Globus pallidus (tissue), 1 donor: ENCODE measurements around the gene POU2AF1.
A peak's percentile ranks its signal among the peaks of the same experiment; 100 is the strongest.

Source experiments
- DNase-seq: peaks from one replicate; pipeline ENCODE4 v3.0.0-alpha.2; 2015; ENCODE audit warnings: low spot score

Gene POU2AF1

DNA sequence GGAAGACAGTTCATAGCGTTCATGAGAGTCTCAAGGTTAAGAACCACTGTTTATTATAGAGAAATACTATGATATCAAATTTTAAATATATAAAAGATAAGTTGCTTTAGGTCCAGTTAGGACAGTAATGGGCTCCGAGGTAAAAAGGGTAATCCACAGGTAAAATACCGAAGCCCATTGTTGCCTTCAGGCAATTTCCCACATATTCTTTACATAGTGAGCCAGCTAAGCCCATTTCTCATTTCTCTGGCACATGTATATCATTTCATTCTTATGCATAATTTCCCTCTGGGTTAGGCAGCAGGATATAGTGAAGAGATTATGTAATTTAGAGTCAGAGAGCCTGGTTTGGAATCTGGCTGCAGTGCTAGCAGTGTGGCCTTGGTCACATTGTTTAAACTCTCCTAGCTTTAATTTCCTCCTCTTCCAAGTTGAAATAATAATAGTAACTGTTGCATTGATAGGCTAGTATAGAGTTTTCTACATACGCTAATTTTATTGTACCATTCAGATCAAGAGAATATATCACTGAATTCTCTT, 7.6 kb upstream of the POU2AF1 start:
- no peak for DNase-seq

DNA sequence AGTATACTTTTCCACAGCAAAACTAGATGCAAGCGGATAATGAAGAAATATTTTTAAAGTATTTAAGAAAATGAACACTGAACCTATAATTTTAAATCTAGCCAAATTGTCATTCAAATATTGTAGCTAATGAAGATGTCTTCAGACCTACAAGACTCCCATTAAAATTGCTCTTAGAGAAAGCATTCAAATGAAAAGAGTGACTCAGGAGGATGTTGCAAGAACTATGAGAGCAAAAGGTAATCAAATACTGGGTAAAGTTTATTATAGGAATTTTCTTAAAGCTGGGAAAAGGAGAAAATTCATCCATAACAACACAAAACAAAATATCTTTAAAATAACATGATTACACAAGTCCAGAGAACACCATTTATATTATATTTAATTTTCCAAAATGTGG, 5.4 kb upstream of the POU2AF1 start:
- no peak for DNase-seq

DNA sequence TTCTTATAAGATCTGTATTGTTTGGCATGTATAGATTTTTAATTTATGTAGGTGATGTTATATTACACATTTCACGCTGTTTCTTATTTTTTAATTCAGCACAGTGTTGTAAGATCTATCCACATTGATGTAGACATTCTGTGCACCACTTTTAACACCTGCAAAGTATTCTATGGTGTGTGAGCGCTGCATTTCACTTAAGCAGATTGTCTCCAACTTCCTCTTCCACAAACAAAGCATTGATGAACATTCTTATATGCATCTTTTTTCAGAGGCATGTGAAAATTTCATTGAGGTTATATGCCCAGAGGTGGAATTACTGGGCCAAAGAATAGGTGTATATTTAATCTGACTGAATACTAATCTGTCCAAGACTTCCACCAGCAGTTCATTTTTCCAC, 3.4 kb upstream of the POU2AF1 start:
- DNase-seq = no peak

DNA sequence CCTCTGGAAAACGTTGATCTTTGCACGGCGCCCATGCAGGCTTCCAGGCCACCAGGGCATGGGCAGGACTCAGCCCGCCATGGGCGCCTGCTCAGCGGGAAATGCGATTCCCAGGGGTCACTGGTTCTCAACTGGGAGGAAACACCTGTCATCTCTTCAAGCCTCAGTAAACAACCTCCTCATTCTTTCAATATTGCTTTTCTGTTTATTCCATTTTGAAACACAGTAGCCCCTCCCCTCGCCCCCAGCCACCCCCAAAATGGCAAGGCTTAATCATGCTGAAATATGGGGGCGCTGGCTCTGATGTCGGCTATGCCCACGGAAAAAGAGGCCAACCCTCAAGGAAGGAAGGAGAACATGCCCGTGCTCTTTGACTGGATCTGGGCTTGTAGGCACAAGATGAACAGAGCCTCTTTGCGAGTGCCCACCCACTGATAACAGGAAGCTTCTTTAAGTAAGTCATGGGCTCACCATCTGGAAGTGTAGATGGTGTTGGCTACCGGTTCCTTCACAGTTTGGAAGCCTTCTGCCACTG, 594 bp upstream of the POU2AF1 start:
- DNase-seq = no peak

DNA sequence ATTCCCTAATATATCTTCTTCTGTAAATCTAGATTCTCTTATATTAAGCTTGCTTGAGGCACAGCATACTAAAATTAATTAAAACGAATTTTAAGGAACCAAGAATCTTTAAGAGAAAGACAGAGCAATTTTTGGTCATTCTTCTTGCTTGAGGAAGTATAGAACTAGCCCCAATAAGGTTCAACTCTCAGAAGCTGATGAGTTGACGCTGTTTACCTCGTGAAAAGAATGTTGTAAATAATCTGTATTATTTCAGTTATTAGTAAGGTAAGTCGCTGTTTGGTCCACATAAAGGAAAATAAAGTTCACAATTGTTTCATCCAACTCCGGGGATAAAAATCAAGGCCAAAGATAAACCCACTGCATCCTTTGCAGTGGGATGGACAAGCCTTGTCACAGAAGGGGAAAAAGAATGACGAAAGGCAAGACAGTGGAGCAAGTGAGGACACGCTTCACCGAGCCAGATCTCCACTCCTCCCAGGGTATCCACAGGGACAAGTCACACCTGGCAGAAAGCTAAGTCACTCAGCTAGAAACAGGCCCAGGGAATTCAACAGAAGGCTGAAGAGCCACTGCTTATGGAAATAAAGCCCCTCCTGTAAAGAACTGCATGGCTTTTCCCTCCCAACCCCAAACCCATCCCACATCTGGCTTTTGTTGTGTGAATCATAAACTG, 752 bp downstream of the POU2AF1 start:
- DNase-seq = no peak

DNA sequence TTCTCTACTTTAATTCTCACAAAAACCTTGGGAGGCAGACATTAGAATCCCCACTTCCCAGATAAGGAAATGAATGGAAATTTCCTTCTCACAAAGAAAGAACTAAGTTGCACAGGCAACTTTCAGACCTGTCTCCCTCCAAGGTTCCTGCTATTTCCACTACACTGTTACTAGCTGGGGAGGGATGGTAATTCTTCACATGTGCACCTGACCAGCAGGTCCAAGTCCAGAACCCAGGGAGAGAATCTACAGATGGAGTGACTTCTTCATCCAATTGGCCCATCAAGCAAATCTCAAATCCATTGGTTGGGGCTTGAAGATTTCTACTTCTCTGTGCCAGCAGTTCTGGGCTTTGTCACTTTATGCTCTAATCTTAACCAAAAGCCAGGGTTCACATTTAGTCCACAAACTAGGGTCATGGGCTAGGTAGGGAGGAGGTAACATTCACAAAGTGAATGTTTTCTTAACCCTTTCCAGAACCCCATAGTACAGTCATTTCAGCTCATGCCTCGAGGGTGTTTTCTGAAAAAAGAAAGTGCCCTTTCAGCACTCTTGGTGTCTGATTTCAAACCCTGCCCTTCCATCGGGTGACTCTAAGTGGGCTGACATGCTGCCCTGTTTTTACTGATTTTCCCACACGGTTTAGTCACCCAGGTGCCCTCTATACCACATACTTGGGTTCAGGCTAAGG, 2.7 kb downstream of the POU2AF1 start:
- DNase-seq = no peak

DNA sequence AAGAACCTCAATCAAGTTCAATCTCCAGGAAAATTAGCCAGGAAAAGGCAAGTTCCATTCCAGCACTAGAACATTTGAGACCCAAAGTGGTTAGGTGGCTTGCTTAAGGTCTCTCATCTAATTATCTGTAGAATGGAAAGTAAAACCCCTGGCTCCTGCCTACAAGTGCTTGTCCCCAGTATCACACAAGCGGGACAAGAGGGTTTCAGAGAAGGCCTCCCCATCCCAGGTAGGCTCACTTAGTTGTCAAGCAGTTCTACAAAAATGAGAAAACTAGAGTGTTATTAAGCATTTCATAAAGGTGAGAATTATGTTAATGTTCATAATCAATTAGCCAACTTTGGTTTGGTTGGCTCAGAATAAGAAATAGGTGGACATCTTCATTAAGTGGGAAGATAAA, 5.5 kb downstream of the POU2AF1 start:
- DNase-seq = no peak

DNA sequence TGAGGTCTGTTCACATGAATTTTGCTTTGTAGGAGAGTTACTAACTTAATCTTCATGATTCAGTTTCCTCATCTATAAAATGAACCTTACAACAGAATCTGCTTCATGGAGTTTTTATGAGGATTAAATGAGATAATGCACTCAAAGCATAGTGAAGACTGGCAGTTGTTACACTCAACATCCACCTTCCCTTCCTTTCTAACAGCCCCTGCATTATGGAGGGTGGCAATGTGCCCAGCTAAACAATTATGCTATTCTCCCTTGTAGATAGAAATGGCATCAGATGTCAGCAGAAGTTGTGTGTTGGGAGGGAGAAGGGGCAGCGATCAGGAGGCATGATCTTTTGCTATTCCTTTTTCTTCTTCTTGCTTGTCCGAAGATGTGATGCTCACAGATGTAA, 6.5 kb downstream of the POU2AF1 start:
- peak; percentile 60 for DNase-seq

DNA sequence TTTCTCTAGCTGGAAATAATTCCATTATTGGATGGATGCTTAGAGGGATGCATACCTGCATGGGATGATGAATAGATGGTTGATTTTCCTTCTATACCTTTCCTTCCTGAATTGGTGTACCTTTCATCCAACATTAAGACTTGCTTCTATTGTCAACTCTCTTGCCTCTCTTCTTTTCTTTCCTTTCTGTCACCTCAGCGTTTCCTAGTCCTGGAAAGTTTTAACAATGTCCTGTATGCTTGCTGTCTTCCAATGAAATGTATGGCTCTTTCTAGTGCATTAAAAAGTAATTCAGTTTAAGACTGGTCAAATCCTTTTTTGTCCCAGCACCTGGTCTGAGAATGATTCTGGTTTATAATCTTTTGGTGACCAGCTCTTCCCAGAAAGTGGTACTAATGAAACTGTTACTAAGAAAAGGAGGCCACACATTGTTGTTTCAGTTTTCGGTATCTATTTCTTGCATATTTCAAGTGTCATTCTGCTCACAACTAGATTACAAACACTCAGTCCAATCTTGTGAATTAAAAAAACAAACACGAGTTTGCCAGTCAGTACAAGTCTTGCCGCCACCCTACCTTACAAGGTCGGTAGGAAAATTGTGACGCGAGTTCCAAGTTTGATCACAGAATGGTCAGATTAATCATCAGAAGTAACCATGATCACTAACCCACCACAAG, 8.0 kb downstream of the POU2AF1 start:
- DNase-seq = no peak

DNA sequence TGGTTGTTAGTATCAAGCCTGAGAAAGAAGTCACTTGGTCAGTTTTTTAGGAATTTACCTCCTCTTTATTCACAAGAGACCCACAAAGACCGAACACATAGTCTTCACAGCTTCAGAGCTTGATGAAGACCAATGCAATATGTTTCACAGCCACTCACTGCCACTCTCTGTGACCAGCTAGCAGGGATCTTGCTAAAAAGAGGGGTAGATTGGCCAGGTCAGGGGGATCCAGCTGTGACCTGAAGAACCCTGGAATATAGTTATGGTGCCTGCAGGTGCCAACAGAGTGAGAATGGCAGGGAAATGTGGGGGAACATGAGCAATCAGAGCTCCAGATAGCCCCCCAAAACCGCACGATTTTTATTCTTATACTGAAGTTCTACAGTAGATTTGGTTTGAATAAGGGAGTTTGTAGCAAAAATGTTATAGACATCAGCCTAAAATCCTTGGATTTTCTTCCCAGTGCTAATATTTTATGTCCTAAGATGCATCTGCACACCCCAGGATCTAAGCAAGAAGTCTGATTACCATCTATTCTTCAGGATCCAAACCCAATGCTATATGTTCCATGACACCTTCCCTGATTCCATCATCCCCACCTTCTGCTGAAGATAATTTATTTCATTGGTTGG, 8.7 kb downstream of the POU2AF1 start:
- no peak for DNase-seq

DNA sequence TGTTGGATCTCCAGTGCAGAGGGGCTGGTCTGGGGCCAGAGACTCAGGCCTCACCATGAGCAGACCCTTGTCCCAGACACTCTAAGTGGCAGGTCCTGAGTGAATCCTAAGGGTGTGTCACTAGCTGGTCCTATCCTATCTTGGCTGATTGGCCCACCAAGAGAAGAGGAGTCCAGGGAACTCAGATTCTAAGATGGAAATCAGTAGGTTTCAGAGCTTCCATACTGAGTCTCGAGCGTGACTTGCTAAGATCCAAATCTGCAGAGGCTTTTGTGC, 10.9 kb downstream of the POU2AF1 start:
- no peak for DNase-seq

DNA sequence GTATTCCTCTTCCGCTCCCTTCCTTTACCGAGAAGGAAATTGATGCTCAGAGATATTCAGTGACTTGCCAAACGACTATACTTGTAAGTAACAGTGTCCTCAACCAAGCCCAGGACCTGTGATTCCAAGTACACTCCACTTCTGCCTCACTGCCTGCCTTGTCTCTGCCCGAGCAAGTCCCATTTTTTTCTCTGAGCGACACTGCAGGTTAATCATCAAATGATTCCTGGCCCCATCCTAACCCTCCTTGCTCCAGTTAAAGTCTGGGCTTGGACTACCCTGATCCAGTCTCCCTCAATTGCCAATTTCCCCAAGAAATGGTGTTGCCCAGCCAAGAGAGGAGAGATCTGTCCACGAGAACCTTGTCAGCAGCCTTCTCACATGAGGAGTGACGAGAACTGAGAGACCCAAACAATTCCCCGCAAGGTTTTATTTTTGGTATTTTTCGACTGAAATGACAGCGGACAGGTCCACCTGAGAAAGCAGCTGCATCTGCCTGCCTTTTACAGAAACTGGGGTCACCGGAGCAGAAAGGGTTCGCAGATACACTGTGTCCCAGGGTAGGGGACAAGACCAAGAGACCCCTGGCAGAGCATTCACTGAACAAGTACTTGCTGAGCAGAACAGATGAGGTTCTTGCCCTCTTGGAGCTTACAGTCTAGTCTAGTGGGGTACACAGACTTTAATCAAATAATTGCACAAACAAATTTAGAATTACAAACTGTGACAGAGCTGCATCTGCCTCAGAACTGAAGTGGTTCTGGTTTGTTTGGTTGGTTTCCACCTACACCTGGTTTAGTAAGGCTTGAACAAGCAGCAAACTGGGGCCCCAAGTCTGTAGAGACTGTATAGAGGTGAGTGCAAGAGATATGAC, 11.4 kb downstream of the POU2AF1 start:
- no peak for DNase-seq

DNA sequence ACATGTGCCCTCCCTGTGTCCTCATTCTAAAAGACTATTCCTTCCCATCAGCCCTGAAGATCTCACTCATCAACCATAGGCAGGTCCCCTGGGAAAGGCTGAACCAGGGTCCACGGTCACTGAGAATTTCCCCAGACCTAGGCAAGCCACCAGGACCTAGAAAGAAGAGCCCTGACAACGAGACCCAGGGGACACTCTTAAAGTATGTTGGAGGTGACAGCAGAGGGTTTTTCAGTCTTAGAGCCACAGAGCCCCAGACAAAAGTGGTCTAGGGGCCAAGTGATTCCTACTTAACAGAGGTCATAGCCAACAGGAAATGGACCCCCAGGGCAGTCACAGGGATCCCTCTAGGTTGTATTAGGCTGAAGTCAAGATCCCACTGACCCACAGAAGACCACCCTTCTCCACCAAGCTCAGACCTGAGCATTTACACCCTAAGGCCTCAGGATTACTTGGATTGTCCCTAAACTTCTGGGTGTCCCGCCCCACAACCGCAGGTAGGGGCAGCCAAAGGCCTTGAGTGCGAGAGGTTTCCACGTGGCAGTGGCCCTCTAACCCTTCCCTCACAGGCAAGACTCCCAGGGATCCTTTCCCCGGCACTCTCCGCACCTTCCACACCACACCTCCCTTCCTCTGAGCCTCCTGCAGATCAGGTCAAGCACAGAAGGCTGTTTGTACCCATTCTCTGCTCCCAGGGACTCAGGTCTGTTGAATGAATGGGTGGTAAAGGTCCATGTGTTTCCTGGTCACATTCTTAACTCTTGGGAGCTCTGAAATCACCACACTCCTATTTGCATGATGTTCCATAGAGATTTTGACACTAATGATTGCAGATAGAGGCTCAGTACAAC, 12.3 kb downstream of the POU2AF1 start:
- no peak for DNase-seq

DNA sequence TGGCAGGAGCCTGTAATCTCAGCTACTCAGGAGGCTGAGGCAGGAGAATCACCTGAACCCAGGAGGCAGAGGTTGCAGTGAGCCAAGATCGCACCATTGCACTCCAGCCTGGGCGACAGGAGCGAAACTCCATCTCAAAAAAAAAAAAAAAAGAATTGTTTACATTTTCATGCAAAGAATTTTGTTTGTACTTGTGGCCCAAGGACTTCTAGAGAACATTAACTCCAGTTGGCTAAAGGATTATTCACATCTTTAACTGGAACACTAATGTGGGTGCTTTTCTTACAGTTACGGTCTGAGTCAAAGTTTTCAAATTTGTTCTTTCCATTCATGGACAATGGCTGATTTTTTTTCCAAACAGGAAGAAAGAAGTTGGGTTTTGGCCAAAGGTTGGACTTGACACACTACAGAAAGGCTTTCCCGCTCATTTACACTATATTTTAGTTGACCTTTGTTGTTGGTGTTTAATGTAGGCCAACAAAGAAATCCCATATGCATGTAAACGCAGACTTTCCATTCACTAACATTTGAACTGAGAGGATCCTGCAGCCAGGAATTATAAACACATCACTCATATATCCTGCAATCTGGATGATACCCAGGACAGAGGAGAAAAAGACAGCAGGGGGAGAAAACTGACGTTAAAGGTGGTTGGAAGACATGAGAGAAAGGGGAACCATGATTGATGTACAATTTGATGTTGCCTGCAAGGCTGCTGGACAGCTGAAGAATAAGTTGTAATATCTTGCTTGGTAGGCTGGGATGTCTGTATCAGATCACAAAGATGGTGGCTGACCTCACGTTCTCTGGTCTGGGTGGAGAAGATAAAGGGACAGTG, 13.1 kb downstream of the POU2AF1 start:
- DNase-seq = no peak

DNA sequence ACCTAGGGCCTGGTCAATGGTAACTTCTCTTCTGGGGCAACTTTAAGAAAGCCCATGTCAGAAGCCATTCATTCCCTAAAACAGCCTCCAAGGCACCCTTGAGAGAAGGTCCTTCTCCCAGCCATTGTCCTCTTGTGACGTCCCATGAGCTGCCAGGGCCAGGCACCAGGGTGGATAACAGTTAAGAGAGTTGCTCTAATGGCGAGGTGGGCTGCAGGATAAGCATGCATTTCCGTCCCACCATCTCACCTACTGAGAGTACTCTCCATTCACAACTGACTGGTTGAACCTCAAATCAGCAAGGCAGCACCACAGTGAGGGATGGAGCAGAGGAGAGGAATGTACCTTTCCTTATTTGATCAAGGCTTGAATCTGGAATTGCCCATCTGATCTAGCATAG, 14.6 kb downstream of the POU2AF1 start:
- DNase-seq = no peak

DNA sequence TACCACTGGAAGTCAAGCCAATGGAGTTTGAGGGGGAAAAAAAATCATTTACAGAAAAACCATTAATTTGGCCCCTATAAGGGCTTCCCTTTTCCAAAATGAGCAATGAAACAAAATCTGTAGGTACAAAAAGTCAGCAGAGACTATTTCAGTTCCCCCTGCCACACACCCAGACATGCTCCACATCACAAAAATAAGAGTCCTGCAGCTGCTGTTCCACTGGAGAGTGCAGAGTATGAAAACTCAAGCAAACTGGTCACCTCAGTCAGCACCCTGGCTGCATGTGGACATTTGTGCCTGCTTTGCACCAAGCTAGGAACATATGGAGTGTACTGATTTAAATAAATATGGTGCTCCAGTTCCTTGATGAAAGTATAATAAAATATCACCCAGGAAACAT, 15.1 kb downstream of the POU2AF1 start:
- no peak for DNase-seq

DNA sequence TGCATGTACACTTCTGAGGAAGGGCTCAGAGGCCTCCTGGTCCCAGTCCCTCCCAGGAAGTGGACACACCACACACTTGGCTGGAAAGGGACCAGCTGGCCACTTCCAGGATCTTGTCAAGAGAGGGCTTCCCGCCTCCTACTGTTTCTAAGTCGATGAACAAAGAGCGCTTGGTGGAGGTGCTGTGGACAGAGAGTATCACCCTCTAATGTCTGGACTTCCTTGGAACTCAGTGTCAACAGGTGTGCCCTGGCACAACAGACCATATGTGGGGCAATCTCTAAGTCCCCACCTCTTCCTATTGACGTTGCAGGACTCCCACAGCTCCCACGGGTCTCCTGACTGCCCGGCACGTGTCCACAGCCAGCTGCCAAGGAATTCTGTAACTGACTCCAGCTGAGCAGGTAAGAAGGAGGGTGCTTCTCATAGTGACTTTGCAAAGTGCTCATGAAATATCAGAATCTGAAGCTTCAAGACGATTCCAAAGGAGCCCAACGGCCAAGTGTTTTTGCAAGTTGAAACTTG, 16.1 kb downstream of the POU2AF1 start:
- no peak for DNase-seq

DNA sequence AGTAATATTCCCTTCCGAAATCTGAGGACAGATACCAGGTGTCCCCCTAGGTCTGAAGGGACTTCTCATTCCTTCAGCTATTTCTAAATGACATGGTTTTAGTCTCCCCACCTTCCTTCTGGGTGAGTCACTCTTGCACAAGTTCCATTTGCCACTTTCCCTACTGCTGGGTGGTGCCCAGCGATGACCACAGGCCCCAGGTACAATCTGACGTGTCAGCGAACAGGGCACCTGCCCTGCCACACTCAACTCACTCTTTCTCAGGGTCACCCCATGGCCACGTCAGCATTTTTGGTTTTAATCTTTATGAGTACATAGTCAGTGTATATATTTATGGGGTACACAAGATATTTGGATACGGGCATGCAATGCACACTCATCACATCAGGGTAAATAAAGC, 17.2 kb downstream of the POU2AF1 start:
- DNase-seq = no peak

DNA sequence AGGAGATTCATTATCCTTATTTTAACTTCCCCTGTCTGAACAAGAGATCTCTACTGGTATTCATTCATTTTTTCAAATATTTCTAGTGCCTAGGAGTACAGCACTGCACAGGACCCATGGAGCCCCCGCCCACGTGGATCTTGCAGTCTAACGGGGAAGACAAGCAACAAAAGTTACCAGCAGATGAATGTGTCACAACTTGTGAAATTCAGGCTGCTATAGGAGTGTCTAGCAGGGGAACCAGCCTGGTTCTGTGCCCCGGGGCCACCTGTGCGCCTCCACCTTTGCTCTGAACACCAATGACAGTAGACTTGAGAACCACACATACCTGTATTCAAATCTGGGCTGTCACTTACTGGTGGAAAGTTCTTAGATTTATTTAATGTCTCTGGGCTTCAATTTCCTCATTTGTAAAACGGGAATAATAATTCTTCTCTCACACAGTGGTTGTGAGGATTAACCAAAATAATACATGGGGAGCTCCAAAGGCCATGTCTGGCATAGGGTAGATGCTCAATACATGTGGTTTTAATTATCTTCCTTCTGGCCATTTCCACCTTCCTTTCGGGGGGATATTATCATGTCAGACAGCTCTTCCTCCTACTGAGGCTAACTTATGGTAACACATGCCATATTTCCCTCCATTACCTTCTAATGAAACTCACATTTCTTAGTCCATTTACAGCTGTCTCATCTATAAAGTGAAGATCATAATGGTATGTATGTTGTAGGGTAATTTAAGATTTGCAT, 17.8 kb downstream of the POU2AF1 start:
- DNase-seq = no peak
